Measurements from ENCODE around the gene GCKR.

The GCKR gene

DNA sequence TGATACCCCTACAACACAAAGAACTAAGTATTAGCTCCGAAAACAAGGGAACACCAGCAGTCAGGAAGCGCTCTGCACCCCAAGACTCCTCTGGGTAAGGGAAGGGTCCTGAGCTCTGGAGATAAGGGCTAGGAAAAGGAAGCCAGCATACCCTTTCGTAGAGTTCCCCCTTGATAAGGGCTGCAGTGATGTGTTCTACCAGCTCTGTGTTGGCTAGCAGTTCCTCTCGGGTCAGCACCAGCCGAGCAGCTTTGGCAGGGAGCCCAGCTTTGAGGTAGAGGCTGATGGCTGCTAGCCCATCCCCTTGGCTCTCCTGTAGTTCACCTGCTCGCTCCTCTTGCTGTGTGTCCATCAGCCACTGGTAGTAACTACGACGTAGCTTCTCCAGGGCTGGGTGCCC, 35.5 kb upstream of the GCKR start:
- TF ChIP-seq TAF1 (IDR thresholded peaks at IDR 0.05; ENCODE audit: borderline replicate concordance, insufficient read depth, low read length) (no peak), POLR2AphosphoS5 (IDR thresholded peaks at IDR 0.05; ENCODE audit: low read depth, low read length) (no peak), SIN3A (IDR thresholded peaks at IDR 0.05; ENCODE audit: borderline replicate concordance, insufficient read depth, low read length) (no peak), FOXP2 (optimal IDR thresholded peaks at IDR 0.05; ENCODE audit: borderline replicate concordance, extremely low read depth, extremely low read length, insufficient read depth) (no peak)
- TF ChIP-seq, protein P1, sequence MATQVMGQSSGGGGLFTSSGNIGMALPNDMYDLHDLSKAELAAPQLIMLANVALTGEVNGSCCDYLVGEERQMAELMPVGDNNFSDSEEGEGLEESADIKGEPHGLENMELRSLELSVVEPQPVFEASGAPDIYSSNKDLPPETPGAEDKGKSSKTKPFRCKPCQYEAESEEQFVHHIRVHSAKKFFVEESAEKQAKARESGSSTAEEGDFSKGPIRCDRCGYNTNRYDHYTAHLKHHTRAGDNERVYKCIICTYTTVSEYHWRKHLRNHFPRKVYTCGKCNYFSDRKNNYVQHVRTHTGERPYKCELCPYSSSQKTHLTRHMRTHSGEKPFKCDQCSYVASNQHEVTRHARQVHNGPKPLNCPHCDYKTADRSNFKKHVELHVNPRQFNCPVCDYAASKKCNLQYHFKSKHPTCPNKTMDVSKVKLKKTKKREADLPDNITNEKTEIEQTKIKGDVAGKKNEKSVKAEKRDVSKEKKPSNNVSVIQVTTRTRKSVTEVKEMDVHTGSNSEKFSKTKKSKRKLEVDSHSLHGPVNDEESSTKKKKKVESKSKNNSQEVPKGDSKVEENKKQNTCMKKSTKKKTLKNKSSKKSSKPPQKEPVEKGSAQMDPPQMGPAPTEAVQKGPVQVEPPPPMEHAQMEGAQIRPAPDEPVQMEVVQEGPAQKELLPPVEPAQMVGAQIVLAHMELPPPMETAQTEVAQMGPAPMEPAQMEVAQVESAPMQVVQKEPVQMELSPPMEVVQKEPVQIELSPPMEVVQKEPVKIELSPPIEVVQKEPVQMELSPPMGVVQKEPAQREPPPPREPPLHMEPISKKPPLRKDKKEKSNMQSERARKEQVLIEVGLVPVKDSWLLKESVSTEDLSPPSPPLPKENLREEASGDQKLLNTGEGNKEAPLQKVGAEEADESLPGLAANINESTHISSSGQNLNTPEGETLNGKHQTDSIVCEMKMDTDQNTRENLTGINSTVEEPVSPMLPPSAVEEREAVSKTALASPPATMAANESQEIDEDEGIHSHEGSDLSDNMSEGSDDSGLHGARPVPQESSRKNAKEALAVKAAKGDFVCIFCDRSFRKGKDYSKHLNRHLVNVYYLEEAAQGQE (IDR thresholded peaks at IDR 0.05; ENCODE audit: insufficient read depth in 1 of 2, low read depth in 2 of 2, low read length in 2 of 2): no peak

DNA sequence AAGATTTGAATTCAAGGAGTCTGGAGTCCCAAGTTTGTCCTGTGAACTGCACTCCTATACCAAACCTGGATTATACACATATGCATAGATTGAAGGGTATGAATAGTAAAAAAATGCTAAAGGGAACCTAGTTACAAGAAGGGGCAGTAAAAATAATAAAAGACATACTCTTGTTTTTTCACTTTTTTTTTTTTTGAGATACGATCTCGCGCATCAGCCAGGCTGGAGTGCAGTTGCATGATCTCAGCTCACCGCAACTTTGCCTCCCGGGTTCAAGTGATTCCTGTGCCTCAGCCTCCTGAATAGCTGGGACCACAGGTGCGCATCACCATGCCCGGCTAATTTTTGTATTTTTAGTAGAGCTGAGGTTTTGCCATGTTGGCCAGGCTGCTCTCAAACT, 32.2 kb upstream of the GCKR start:
- TF ChIP-seq FOXP2 (optimal IDR thresholded peaks at IDR 0.05; ENCODE audit: borderline replicate concordance, extremely low read depth, extremely low read length, insufficient read depth) (no peak), POLR2AphosphoS5 (IDR thresholded peaks at IDR 0.05; ENCODE audit: low read depth, low read length) (no peak), SIN3A (IDR thresholded peaks at IDR 0.05; ENCODE audit: borderline replicate concordance, insufficient read depth, low read length) (no peak), TAF1 (IDR thresholded peaks at IDR 0.05; ENCODE audit: borderline replicate concordance, insufficient read depth, low read length) (no peak)
- TF ChIP-seq, protein P1 (IDR thresholded peaks at IDR 0.05; ENCODE audit: insufficient read depth in 1 of 2, low read depth in 2 of 2, low read length in 2 of 2): no peak

DNA sequence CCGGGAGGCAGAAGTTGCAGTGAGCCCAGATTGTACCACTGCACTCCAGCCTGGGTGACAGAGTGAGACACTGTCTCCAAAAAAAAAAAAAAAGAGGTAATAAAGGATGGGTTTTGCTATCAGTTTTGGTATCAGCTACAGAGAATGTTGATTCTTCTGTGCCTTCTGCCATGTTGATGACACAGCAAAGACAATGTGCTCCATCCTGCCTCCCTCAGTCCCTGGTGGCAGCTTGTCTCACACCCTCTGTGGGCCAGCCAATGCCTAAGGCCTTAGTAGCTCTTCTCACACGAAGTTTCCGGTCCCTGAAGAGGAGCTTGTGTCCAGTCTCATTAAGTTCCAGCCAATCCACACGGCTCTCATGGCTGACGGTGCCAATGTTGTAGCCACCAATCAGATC, 24.7 kb upstream of the GCKR start:
- TF ChIP-seq SIN3A (IDR thresholded peaks at IDR 0.05; ENCODE audit: borderline replicate concordance, insufficient read depth, low read length) (no peak), FOXP2 (optimal IDR thresholded peaks at IDR 0.05; ENCODE audit: borderline replicate concordance, extremely low read depth, extremely low read length, insufficient read depth) (no peak), POLR2AphosphoS5 (IDR thresholded peaks at IDR 0.05; ENCODE audit: low read depth, low read length) (no peak), TAF1 (IDR thresholded peaks at IDR 0.05; ENCODE audit: borderline replicate concordance, insufficient read depth, low read length) (no peak)
- TF ChIP-seq, protein P1 (IDR thresholded peaks at IDR 0.05; ENCODE audit: insufficient read depth in 1 of 2, low read depth in 2 of 2, low read length in 2 of 2): no peak

DNA sequence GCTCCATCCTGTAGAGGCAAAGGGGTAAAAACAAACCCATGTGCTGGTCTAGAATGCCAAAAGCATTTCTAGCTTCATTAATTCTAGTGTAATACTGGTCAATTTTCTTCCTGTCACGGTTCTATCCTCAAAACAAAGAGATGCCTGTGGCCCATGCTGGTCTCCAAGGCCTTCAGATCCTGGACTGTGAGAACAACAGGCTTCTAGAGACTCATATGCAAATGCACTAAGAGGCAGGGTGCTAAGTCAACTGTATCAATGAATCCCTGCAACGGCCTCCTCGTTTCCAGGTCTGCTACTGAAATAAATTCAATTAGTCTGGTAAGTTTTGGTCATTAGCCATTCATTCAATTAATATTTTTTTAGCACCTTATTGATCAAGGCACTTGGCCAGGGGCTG, 11.1 kb upstream of the GCKR start:
- TF ChIP-seq POLR2AphosphoS5 (IDR thresholded peaks at IDR 0.05; ENCODE audit: low read depth, low read length) (no peak), TAF1 (IDR thresholded peaks at IDR 0.05; ENCODE audit: borderline replicate concordance, insufficient read depth, low read length) (no peak), SIN3A (IDR thresholded peaks at IDR 0.05; ENCODE audit: borderline replicate concordance, insufficient read depth, low read length) (no peak), FOXP2 (optimal IDR thresholded peaks at IDR 0.05; ENCODE audit: borderline replicate concordance, extremely low read depth, extremely low read length, insufficient read depth) (no peak)
- TF ChIP-seq, protein P1 (IDR thresholded peaks at IDR 0.05; ENCODE audit: insufficient read depth in 1 of 2, low read depth in 2 of 2, low read length in 2 of 2): no peak

DNA sequence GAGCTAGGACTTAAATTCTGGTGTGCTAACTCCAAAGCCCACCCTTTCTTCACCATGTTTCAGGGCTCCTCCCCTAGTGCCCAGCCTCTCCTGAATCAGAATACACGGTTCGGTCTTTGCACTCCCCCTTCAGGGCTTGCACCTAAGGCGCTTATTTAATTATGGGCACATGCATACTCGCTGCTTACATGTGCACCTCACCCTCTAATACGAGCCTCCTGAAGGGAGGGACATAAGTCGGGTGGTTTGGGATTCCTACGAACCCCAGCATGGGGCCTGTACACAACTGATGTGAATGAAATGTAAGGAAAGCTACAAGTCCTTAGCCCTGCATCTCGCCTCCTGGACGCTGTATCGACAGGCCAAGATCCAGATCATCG, 7.5 kb upstream of the GCKR start:
- TF ChIP-seq POLR2AphosphoS5 (IDR thresholded peaks at IDR 0.05; ENCODE audit: low read depth, low read length) (no peak), SIN3A (IDR thresholded peaks at IDR 0.05; ENCODE audit: borderline replicate concordance, insufficient read depth, low read length) (no peak), TAF1 (IDR thresholded peaks at IDR 0.05; ENCODE audit: borderline replicate concordance, insufficient read depth, low read length) (no peak), FOXP2 (optimal IDR thresholded peaks at IDR 0.05; ENCODE audit: borderline replicate concordance, extremely low read depth, extremely low read length, insufficient read depth) (no peak)
- TF ChIP-seq, protein P1 (IDR thresholded peaks at IDR 0.05; ENCODE audit: insufficient read depth in 1 of 2, low read depth in 2 of 2, low read length in 2 of 2): no peak

All from PFSK-1 (cell line).